ENCODE results near the gene SIGLEC1. TPM values are rescaled to one million over a fixed set of nuclear protein-coding genes. Genes with fewer than 3 reads are reported as not detected.
A peak's percentile ranks its signal among the peaks of the same experiment; 100 is the strongest.

The SIGLEC1 gene
- total RNA-seq, 1 donor = under 0.01 TPM

- Histone ChIP-seq H3K4me1 (ENCODE audit: insufficient read depth, low read length) (peaks cover 11% of the 10 kb centered on the region), H3K27me3 (ENCODE audit: insufficient read depth, low read length) (peaks cover 24% of the 10 kb centered on the region), H3K4me2 (ENCODE audit: insufficient read depth, low read length) (peak overlapping the region; percentile 65), H3K4me3 (ENCODE audit: insufficient read depth, low read length) (peak overlapping the region; percentile 34), H3K9me3 (ENCODE audit: low read depth, low read length) (no peaks in the 10 kb centered on the region), H3K79me2 (ENCODE audit: insufficient read depth, low read length) (no peaks in the 10 kb centered on the region), H3K27ac (ENCODE audit: low read depth, low read length) (no peak overlapping the region), H2AFZ (ENCODE audit: low read length) (peak overlapping the region; percentile 28), H4K20me1 (ENCODE audit: insufficient read depth, low read length) (no peaks in the 10 kb centered on the region), H3K36me3 (ENCODE audit: insufficient read depth, low read length) (no peaks in the 10 kb centered on the region)
- peak; percentile 89 for DNase-seq (ENCODE audit: insufficient read length, low spot score, missing footprints)
- TF ChIP-seq CTCF (IDR thresholded peaks at IDR 0.05; ENCODE audit: extremely low read depth, low read depth, low read length) = no peak
These were observed 15.1 kb upstream of the SIGLEC1 start for GRCh38 chr20:3727401-3728021.

DNA sequence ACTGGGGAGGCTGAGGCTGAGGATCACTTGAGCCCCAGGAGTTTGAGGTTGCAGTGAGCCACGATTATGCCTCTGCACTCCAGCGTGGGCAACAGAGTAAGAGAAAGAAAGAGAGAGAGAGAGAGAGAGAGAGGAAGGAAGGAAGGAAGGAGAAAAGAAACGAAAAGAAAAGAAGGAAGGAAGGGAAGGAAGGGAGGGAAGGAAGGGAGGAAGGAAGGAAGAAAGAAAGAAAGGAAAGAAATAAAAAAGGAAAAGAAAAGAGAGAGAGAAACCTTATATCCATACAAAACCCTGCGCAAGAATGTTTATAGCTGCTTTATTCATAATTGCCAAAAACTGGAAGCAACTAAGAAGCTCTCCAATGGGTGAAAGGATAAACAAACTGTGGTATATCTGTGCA, 12.0 kb upstream of the SIGLEC1 start:
- H4K20me1 ChIP-seq (ENCODE audit: insufficient read depth, low read length) = no peaks in the 10 kb centered on the region
- TF ChIP-seq CTCF (IDR thresholded peaks at IDR 0.05; ENCODE audit: extremely low read depth, low read depth, low read length) = no peak

DNA sequence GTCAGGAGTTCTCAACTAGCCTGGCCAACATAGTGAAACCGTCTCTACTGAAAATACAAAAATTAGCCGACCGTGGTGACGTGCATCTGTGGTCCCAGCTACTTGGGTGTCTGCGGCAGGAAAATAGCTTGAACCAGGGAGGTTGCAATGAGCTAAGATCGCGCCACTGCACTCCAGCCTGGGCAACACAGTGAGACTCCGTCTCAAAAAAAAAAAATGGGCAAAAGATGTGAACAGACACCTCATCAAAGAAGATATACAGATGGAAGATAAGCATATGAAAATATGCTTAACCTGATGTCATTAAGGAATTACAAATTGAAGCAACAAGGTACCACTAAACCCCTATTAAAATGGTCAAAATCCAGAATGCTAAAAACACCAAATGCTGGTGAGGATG, 10.9 kb upstream of the SIGLEC1 start:
- Histone ChIP-seq H3K27ac (ENCODE audit: low read depth, low read length) (no peak overlapping the region), H3K9me3 (ENCODE audit: low read depth, low read length) (no peaks in the 10 kb centered on the region), H3K79me2 (ENCODE audit: insufficient read depth, low read length) (no peaks in the 10 kb centered on the region), H3K4me2 (ENCODE audit: insufficient read depth, low read length) (no peak overlapping the region), H3K36me3 (ENCODE audit: insufficient read depth, low read length) (no peaks in the 10 kb centered on the region), H2AFZ (ENCODE audit: low read length) (no peak overlapping the region), H3K27me3 (ENCODE audit: insufficient read depth, low read length) (peaks cover 17% of the 10 kb centered on the region), H3K4me1 (ENCODE audit: insufficient read depth, low read length) (peaks cover 11% of the 10 kb centered on the region), H3K4me3 (ENCODE audit: insufficient read depth, low read length) (no peak overlapping the region), H4K20me1 (ENCODE audit: insufficient read depth, low read length) (no peaks in the 10 kb centered on the region)
- no peak for TF ChIP-seq CTCF (IDR thresholded peaks at IDR 0.05; ENCODE audit: extremely low read depth, low read depth, low read length)
- no peak for DNase-seq (ENCODE audit: insufficient read length, low spot score, missing footprints)

More for the DNA sequence above, 12.0 kb upstream of the SIGLEC1 start:
- H3K4me3 ChIP-seq (ENCODE audit: insufficient read depth, low read length) = no peak overlapping the region
- H3K9me3 ChIP-seq (ENCODE audit: low read depth, low read length) = no peaks in the 10 kb centered on the region
- no peaks in the 10 kb centered on the region for H3K79me2 ChIP-seq (ENCODE audit: insufficient read depth, low read length)
- H3K36me3 ChIP-seq (ENCODE audit: insufficient read depth, low read length) = no peaks in the 10 kb centered on the region
- no peak overlapping the region for H3K4me2 ChIP-seq (ENCODE audit: insufficient read depth, low read length)
- no peak for DNase-seq (ENCODE audit: insufficient read length, low spot score, missing footprints)
- no peak overlapping the region for H3K27ac ChIP-seq (ENCODE audit: low read depth, low read length)
- no peak overlapping the region for H2AFZ ChIP-seq (ENCODE audit: low read length)
- H3K4me1 ChIP-seq (ENCODE audit: insufficient read depth, low read length) = peaks cover 11% of the 10 kb centered on the region
- peaks cover 17% of the 10 kb centered on the region for H3K27me3 ChIP-seq (ENCODE audit: insufficient read depth, low read length)

DNA sequence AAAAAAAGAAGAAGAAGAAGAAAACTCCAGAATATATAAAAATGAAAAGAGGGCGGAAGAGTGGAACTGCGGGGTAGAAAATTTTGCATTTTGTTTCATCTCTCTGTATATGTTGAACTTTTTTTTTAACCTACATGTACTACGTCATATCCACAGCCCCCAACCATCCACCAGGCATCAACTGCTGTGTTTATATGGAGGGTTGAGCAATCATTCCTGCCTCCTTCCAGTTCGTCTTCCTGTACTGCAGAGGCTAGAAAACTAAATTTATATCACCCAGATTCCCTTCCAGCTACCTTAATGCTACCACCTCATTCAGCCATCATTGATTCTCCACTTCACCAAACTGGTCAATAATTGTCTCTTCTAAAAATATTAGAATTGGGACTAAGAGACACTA, 9.5 kb upstream of the SIGLEC1 start:
- no peak for DNase-seq (ENCODE audit: insufficient read length, low spot score, missing footprints)

More for the DNA sequence above, 9.5 kb upstream of the SIGLEC1 start:
- Histone ChIP-seq H3K36me3 (ENCODE audit: insufficient read depth, low read length) (no peaks in the 10 kb centered on the region), H3K79me2 (ENCODE audit: insufficient read depth, low read length) (no peaks in the 10 kb centered on the region), H3K4me2 (ENCODE audit: insufficient read depth, low read length) (no peak overlapping the region), H2AFZ (ENCODE audit: low read length) (no peak overlapping the region), H3K27me3 (ENCODE audit: insufficient read depth, low read length) (peaks cover 17% of the 10 kb centered on the region), H3K27ac (ENCODE audit: low read depth, low read length) (no peak overlapping the region), H3K4me3 (ENCODE audit: insufficient read depth, low read length) (no peak overlapping the region), H4K20me1 (ENCODE audit: insufficient read depth, low read length) (no peaks in the 10 kb centered on the region), H3K4me1 (ENCODE audit: insufficient read depth, low read length) (peaks cover under 1% of the 10 kb centered on the region), H3K9me3 (ENCODE audit: low read depth, low read length) (no peaks in the 10 kb centered on the region)
- TF ChIP-seq CTCF (IDR thresholded peaks at IDR 0.05; ENCODE audit: extremely low read depth, low read depth, low read length) = no peak

Data from osteoblast (primary cell).